A549 treated with CpdA at 1 μM for 4 hours (cell line): Measurements from ENCODE around the gene HBG1. TPM values are rescaled to one million over a fixed set of nuclear protein-coding genes. Genes with fewer than 3 reads are reported as not detected.

ENCODE experiments used
- total RNA-seq: library from RNA; stranded (reverse); fragments of 200-300 nt; extraction: Qiagen RNA extraction; gene quantifications from 5 replicates; pipeline ENCODE4 v1.2.3, GENCODE V29; 2022; ENCODE audit warnings: low read depth

The HBG1 gene
- total RNA-seq, result not detected in 5 replicates

GRCh38 chr11:5249807-5250396, at the start of gene HBG1:
Gene HBG1, minus strand, starts transcription at chr11:5249857. Its CDS starts 53 bp downstream, at chr11:5249804.

DNA sequence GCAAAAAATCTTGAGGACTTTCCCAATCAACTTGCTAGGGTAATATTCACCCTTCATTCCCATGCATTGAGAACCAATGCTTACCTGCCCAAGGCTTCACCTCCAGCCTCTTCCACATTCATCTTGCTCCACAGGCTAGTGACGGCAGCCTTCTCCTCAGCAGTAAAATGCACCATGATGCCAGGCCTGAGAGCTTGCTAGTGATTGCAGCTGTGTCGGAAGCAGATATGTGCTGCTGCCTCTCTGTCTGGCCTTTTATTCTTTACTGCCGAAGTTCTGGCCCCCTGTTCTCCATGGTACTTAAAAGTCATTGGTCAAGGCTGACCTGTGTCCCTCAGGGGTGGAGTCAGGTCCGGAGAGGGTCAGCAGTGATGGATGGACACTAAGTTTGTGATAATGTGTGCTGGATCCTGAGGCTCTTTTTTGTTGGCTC, 20.1 kb upstream of the HBG1 start, which contains the start of gene HBE1:
TSS of gene HBE1 (minus strand) at position 231 of the 433 bp plus-strand sequence. CDS start at position 176, 55 bp downstream.

DNA sequence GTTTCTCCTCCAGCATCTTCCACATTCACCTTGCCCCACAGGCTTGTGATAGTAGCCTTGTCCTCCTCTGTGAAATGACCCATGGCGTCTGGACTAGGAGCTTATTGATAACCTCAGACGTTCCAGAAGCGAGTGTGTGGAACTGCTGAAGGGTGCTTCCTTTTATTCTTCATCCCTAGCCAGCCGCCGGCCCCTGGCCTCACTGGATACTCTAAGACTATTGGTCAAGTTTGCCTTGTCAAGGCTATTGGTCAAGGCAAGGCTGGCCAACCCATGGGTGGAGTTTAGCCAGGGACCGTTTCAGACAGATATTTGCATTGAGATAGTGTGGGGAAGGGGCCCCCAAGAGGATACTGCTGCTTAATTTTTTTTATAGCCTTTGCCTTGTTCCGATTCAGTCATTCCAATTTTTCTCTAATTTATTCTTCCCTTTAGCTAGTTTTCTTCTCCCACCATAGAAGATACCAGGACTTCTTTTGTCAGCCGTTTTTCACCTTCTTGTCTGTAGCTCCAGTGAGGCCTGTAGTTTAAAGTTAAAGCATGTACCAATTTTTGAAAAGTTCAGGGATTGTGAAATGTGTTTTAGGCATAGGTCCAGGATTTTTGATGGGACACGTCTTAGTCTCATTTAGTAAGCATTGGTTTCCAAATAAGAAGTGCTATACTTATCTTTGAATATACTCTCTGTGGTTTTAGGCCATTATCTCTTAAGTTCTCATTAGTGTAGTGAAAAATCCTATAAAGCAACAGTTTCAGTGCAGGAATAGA, 5.2 kb upstream of the HBG1 start, which contains the start of gene HBG2:
TSS of gene HBG2 (minus strand) at position 136 of the 768 bp plus-strand sequence. CDS start at position 83, 53 bp downstream.

GRCh38 chr11:5234381-5234834, 15.2 kb downstream of the HBG1 start, which contains the start of gene HBD:
Gene HBD, minus strand, starts transcription at chr11:5234483. Its CDS starts 50 bp downstream, at chr11:5234433.

GRCh38 chr11:5226732-5227310, 22.8 kb downstream of the HBG1 start, which contains the start of gene HBB:
Gene HBB, minus strand, starts transcription at chr11:5227071. Its CDS starts 50 bp downstream, at chr11:5227021.

GRCh38 chr11:5200582-5200981, 49.1 kb downstream of the HBG1 start, which contains the start of gene OR51V1:
Gene OR51V1, minus strand, starts transcription at chr11:5200682. Its CDS starts 0 bp downstream, at chr11:5200682.

Other genes starting within 250 kb of the HBG1 start
- gene OR52J3, start 203.3 kb downstream of the HBG1 start, total RNA-seq, result not detected in 5 replicates
- not detected in 5 replicates for gene OR52E2, start 190.2 kb downstream of the HBG1 start, total RNA-seq
- gene OR52E1, start 180.3 kb downstream of the HBG1 start, total RNA-seq, result not detected in 5 replicates
- not detected in 5 replicates for gene OR52A5, start 111.5 kb downstream of the HBG1 start, total RNA-seq
- not detected in 5 replicates for gene OR52A1, start 95.1 kb downstream of the HBG1 start, total RNA-seq
- gene OR51V1, start 49.2 kb downstream of the HBG1 start, total RNA-seq, result not detected in 5 replicates
- not detected in 5 replicates for gene HBB, start 22.8 kb downstream of the HBG1 start, total RNA-seq
- not detected in 5 replicates for gene HBD, start 15.4 kb downstream of the HBG1 start, total RNA-seq
- gene HBG2, start 4.9 kb upstream of the HBG1 start, total RNA-seq, result not detected in 5 replicates
- gene HBE1, start 20.1 kb upstream of the HBG1 start, total RNA-seq, result 0.09 to 0.78 TPM (median 0.23 TPM) in 4 of 5 replicates, not detected in the other
- not detected in 5 replicates for gene OR51B4, start 52.1 kb upstream of the HBG1 start, total RNA-seq
- not detected in 5 replicates for gene OR51B2, start 74.4 kb upstream of the HBG1 start, total RNA-seq
- 0.03 TPM in 1 of 5 replicates, not detected in the others for gene OR51B5, start 93.7 kb upstream of the HBG1 start, total RNA-seq
- gene OR51B6, start 101.7 kb upstream of the HBG1 start, total RNA-seq, result not detected in 5 replicates
- gene OR51M1, start 134.0 kb upstream of the HBG1 start, total RNA-seq, result not detected in 5 replicates
- gene OR51Q1, start 172.3 kb upstream of the HBG1 start, total RNA-seq, result not detected in 5 replicates
- gene OR51I1, start 191.7 kb upstream of the HBG1 start, total RNA-seq, result not detected in 5 replicates
- not detected in 5 replicates for gene OR51I2, start 199.5 kb upstream of the HBG1 start, total RNA-seq
- not detected in 5 replicates for gene OR52D1, start 238.8 kb upstream of the HBG1 start, total RNA-seq